Cardiac muscle cell (in vitro differentiated cells and primary cell): ENCODE measurements around the gene HDHD2. TPM values are rescaled to one million over a fixed set of nuclear protein-coding genes. Genes with fewer than 3 reads are reported as not detected.

ENCODE experiments used
- DNase-seq, 2 donors: peaks; one replicate each; pipeline versions ENCODE4 v3.0.0 to v3.0.0-alpha.2; 2010 to 2017; ENCODE audit warnings: low read depth in 1 of 2, low spot score in 1 of 2
- H3K27ac ChIP-seq: fragments of 200-600 bp; sonication (generic); 2 replicates; pipeline ENCODE4 v1.5.1; 2016
- H3K27me3 ChIP-seq: fragments of 200-600 bp; sonication (generic); 2 replicates; pipeline ENCODE4 v1.6.0; 2016; ENCODE audit warnings: control low read depth
- H3K36me3 ChIP-seq: fragments of 200-600 bp; sonication (generic); 2 replicates; pipeline ENCODE4 v1.5.1; 2016; ENCODE audit warnings: control low read depth
- H3K4me1 ChIP-seq: fragments of 200-600 bp; sonication (generic); 2 replicates; pipeline ENCODE4 v1.8.1; 2017; ENCODE audit warnings: low read depth, mild to moderate bottlenecking, mixed run types
- H3K4me3 ChIP-seq: fragments of 200-600 bp; sonication (generic); 2 replicates; pipeline ENCODE4 v1.5.1; 2016; ENCODE audit warnings: mild to moderate bottlenecking
- H3K9me3 ChIP-seq: fragments of 200-600 bp; sonication (generic); 2 replicates; pipeline ENCODE4 v1.5.1; 2017; ENCODE audit warnings: low read depth, mild to moderate bottlenecking, control low read depth
- polyA plus RNA-seq: library from polyadenylated mRNA; unstranded; fragments of >200 nt; fragmentation: Nextera tagmentation; extraction: Ambion mirVana; gene quantifications from 2 replicates; pipeline ENCODE4 v1.2.1, GENCODE V29; 2016
- total RNA-seq: library from RNA; depleted of rRNA; stranded (reverse); fragments of >200 nt; gene quantifications from 2 replicates; pipeline ENCODE4 v1.2.3, GENCODE V29; 2016
- TF ChIP-seq, protein P1 (sequence below): IDR thresholded peaks from 2 replicates; pipeline ENCODE4 v1.5.1; 2012; ENCODE audit warnings: low read depth, mild to moderate bottlenecking, low read length

The HDHD2 gene
- total and polyA plus RNA-seq, 2 experiments from 2014 or later, result 55.4 to 92.5 TPM

DNA sequence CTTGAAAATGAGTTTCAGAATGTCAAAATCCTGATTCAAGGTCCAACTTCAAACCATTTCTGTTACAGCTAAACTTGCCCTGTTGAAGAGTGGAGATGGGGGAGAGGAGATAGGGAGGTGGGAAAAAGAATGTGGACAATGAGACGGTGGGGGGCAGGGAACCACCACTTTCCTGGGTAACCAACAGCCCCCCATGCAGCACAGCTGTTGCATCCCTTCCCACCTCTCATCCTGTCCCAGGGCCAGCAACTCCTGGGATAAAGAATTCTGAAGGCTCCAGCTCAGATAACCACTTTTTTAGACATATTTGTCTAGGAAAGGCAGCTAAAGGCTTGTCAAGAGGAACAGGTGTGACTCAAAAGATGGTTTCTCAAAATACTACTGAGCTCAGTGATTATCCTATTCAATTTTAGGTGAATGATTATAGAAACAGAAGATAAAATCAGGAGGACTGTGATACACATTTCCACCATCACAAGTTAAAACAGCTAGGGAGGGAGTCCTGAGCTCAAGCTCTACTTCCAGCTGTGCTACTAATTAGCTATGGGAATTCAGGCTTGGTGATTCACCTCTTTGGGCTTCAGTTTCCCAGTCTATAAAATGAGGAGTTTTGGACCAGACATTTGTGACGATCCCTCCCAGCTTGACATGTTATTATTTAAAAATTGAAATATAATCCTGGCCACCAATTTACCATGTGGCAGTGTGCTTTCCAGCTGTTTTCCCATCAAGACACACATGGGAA, 36.3 kb downstream of the HDHD2 start:
- Histone ChIP-seq H3K27ac (no peak overlapping the region), H3K36me3 (peaks cover 31% of the 10 kb centered on the region), H3K9me3 (no peaks in the 10 kb centered on the region), H3K4me3 (no peak overlapping the region), H3K4me1 (peaks cover 7% of the 10 kb centered on the region), H3K27me3 (no peaks in the 10 kb centered on the region)
- TF ChIP-seq, protein P1, sequence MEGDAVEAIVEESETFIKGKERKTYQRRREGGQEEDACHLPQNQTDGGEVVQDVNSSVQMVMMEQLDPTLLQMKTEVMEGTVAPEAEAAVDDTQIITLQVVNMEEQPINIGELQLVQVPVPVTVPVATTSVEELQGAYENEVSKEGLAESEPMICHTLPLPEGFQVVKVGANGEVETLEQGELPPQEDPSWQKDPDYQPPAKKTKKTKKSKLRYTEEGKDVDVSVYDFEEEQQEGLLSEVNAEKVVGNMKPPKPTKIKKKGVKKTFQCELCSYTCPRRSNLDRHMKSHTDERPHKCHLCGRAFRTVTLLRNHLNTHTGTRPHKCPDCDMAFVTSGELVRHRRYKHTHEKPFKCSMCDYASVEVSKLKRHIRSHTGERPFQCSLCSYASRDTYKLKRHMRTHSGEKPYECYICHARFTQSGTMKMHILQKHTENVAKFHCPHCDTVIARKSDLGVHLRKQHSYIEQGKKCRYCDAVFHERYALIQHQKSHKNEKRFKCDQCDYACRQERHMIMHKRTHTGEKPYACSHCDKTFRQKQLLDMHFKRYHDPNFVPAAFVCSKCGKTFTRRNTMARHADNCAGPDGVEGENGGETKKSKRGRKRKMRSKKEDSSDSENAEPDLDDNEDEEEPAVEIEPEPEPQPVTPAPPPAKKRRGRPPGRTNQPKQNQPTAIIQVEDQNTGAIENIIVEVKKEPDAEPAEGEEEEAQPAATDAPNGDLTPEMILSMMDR, result no peak
- no peak for DNase-seq

DNA sequence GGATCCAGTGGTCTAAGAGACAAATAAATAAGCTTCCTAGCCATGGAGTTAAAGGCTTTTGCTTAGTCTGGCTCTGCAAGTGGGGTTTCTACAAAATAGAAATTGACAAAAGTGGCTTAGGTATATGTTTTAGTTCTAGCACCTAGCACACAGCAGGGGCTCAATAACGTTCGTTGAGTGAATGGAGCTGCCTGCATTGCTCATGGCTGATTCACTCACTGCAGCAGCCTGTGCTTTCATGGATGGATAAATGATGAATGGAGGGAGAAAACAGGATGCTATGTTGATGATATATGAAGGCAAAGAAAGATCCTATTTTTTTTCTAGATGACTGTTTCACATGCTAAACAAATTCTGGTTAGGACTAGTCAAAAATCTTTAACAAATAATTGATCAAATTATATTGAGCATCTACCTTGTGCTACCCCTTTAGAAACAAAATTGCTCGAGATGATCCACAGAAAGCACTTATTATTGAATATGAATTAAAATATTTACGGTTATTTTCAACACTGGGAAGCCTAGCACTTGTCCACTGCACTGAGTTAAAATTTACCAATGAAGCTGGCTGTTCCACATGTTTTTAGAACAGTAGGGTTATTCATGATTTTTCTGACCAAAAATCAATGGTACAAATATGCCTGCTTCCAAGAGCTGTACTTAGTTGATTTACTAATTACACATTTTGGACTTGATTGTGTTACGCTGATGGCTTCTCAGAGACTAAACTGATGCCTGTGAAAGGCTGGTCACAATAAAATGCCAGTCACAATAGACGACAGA, 39.6 kb downstream of the HDHD2 start:
- no peaks in the 10 kb centered on the region for H3K4me1 ChIP-seq
- peaks cover 40% of the 10 kb centered on the region for H3K36me3 ChIP-seq
- no peak for DNase-seq
- no peak overlapping the region for H3K4me3 ChIP-seq
- H3K27ac ChIP-seq, result no peak overlapping the region
- TF ChIP-seq, protein P1, result no peak
- H3K27me3 ChIP-seq, result no peaks in the 10 kb centered on the region
- H3K9me3 ChIP-seq, result no peaks in the 10 kb centered on the region

DNA sequence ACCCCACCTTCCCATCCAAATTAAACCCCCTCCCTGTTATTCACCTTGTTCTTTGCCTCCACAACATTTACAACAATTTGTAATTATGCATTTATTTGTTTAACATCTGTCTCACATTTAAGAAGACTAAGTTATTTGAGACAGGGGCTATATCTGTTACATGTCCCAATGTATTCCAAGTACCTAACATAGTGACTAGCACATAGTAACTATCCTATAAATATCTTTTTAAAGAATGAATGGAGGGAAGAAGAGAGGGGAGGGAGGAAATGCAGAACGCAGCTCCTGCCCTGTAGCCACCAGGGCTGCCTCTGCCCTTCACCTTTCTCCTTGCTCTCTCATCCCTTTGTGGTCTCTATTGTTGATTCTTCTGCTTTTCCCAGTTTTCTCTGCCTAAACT, 40.6 kb downstream of the HDHD2 start:
- Histone ChIP-seq H3K27ac (no peak overlapping the region), H3K4me1 (no peaks in the 10 kb centered on the region), H3K36me3 (peaks cover 41% of the 10 kb centered on the region), H3K27me3 (no peaks in the 10 kb centered on the region), H3K9me3 (no peaks in the 10 kb centered on the region), H3K4me3 (no peak overlapping the region)
- TF ChIP-seq, protein P1, result no peak
- no peak for DNase-seq

DNA sequence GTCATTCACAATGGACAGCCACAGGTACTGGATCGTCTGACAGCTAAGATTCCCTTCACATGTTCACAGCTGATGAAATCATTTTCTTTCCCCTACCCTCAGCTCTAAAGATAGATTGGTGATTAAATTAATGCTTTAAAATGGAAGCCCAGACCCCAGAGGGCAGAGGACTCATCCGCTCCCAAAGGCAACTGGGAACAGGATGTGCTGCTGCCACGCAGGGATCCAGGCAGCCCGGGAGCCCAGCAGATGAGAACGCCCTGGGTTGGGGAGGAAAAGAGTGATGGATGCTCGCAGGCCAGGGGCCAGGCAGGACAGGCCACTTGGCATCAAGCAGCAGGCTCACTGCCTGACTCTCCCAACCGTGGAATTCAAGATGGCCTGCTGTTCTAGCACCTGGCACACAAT, 41.3 kb downstream of the HDHD2 start:
- H3K36me3 ChIP-seq, result peaks cover 43% of the 10 kb centered on the region
- no peaks in the 10 kb centered on the region for H3K4me1 ChIP-seq
- no peak overlapping the region for H3K27ac ChIP-seq

DNA sequence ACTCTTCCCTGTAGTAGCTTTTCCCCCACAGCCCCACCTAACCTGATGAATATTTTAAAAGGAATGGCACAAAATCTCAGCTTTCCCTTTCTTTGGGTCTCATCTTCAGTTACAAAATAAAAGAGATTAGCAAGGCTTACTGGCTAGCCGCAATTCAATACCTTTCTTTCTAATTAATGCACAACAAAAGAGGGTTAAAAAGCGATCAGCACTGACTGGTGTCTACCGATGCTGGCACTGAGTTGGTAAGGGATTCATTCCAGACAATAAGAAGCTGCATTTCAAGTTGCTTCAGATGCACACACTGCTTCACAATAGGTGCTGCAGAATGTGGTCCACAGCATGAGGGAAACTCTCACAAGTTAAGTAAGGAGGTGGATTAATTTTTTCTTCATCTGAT, 41.9 kb downstream of the HDHD2 start:
- Histone ChIP-seq H3K27ac (no peak overlapping the region), H3K27me3 (no peaks in the 10 kb centered on the region), H3K36me3 (peaks cover 42% of the 10 kb centered on the region), H3K4me3 (no peak overlapping the region), H3K9me3 (no peaks in the 10 kb centered on the region), H3K4me1 (no peaks in the 10 kb centered on the region)
- DNase-seq, result no peak
- TF ChIP-seq, protein P1, result no peak

More for the DNA sequence above, 41.3 kb downstream of the HDHD2 start:
- no peaks in the 10 kb centered on the region for H3K9me3 ChIP-seq
- DNase-seq, result no peak
- TF ChIP-seq, protein P1, result no peak
- H3K4me3 ChIP-seq, result no peak overlapping the region
- no peaks in the 10 kb centered on the region for H3K27me3 ChIP-seq
